VCaP (cell line): Measurements from ENCODE around the gene RALGPS2.

Experiments
- H3K27ac ChIP-seq: fragments of 450-650 bp; 2 replicates; pipeline ENCODE4 v1.5.1; 2017
- CTCF ChIP-seq: fragments of 450-650 bp; conservative IDR thresholded peaks from 2 replicates; pipeline ENCODE4 v1.5.1; 2017; ENCODE audit warnings: mild to moderate bottlenecking, moderate library complexity

The RALGPS2 gene

DNA sequence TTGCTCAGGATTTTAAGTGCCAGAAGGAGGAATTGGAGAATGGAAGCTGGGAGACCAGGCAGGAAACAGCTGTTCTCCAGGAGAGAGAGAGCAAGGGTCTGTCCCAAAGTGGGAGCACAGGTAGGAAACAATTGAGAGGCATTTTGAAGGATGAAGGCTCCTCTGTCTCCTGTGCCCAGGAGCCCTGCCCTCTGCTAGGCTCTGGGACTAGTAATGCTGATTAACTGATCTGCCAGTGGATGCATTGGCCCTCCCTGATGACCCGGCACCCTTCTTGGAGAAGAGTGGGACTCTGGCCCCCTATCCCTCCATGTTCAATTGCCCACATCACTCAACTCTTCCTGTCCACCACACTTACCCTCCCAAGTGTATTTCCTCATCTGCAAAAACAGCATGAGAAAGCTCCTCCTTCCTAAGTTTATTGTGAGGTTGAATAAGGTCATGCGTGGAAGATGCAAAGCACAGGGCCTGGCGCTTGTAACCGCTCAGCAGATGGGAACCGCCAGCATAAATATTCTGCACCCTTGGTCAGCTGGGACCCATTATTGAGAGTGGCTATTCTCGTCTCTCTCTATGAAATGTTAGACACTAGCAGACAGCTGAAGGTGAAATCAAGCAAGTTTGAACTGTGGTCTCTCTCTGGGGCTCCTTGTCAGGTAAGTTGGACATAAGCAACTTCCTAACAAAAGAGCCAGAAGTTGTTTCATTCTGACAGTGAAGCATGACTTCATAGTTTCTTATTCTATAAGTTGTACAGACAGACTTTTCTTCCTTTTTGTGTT is 208.9 kb downstream of the RALGPS2 start:
- no peak for TF ChIP-seq CTCF
- H3K27ac ChIP-seq = no peak overlapping the region

- TF ChIP-seq CTCF = no peak
- H3K27ac ChIP-seq = no peak overlapping the region
Observed at GRCh38 chr1:178934546-178934945, 209.5 kb downstream of the RALGPS2 start.

DNA sequence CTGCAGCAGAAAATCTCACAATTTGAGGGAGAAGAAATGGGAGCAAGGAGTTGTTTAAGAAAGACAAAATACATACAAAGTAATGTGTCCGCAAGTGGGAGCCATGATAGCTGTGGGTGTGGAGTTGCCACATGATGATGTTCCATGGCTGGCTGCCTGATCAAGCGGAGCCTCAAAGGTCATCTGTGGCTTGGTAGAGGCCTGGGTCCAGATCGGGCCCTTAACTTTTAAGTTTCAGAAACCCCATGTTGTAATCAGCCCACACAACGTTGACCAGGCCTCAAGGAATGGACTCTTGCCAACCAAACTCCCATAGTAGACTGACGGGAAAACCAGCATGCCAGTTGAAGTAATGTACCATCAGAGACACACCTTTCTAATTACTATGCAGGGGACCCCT is 210.6 kb downstream of the RALGPS2 start:
- TF ChIP-seq CTCF = no peak
- H3K27ac ChIP-seq = no peak overlapping the region

GRCh38 chr1:178937695-178938094 is 212.7 kb downstream of the RALGPS2 start:
- H3K27ac ChIP-seq = no peak overlapping the region
- TF ChIP-seq CTCF = no peak

GRCh38 chr1:178938101-178938958 is 213.3 kb downstream of the RALGPS2 start:
- no peak for TF ChIP-seq CTCF
- no peak overlapping the region for H3K27ac ChIP-seq

- TF ChIP-seq CTCF = no peak
- H3K27ac ChIP-seq = no peak overlapping the region
Observed at GRCh38 chr1:178938959-178939317, 213.9 kb downstream of the RALGPS2 start.

DNA sequence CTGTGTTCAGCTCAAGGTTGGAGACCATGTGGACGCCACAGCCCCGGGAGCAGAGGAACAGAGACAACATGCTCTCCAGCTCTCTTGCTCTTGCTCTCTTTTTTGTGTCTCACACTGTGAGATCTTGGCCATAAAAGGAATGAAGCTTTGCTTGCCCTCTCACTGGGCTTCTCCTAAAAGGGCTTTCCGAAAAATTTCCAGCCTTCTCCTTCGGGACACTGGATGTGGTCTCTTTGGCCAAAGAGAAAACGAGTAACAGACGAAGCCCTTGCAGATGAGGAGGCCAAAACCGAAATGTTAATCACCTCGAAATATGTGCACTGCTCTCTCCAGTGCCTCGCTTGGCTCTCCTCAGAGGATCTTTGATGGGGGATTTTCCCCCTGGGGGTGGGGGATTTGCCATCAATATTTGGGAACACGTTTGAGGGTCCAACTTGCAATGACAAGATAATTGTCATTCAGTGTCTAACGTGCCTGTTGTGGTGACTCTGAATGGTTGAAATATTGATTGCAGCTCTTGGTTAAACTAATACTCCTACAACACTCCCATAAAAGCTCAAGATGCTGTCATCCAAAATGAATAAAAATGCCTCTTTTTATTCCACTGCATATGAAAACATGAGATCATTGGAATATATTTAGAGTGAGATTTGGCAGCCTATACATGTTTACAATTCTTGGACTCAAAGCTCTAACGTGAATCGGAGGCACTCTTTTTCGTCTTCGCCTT is 214.5 kb downstream of the RALGPS2 start:
- TF ChIP-seq CTCF = no peak
- H3K27ac ChIP-seq = no peak overlapping the region
